Activated T-helper 17 cell treated with anti-CD3 and anti-CD28 coated beads, Interleukin-2, amount 50 U/mL, for 72 hours (primary cell): ENCODE results near the gene MBTD1. TPM values are rescaled to one million over a fixed set of nuclear protein-coding genes. Genes with fewer than 3 reads are reported as not detected.

Source experiments
- ATAC-seq: fragments of 150-1000 bp; cut with Tn5 transposase; replicated peaks from 2 replicates; pipeline ENCODE4 v1.10.0; 2021; ENCODE audit warnings: mild to moderate bottlenecking, moderate library complexity
- H3K27ac Mint-ChIP-seq: one replicate; pipeline ENCODE4 v1.8.0; 2022; ENCODE audit warnings: mixed read lengths
- H3K27me3 Mint-ChIP-seq: one replicate; pipeline ENCODE4 v1.8.0; 2022; ENCODE audit warnings: mixed read lengths
- H3K36me3 Mint-ChIP-seq: one replicate; pipeline ENCODE4 v1.8.0; 2022; ENCODE audit warnings: low read depth, mild to moderate bottlenecking, mixed read lengths
- H3K4me1 Mint-ChIP-seq: one replicate; pipeline ENCODE4 v1.8.0; 2022; ENCODE audit warnings: mixed read lengths
- H3K4me3 Mint-ChIP-seq: one replicate; pipeline ENCODE4 v1.8.0; 2022; ENCODE audit warnings: mild to moderate bottlenecking, mixed read lengths
- H3K9me3 Mint-ChIP-seq: one replicate; pipeline ENCODE4 v1.8.0; 2022; ENCODE audit warnings: mixed read lengths
- total RNA-seq, 2 donors: library from RNA; stranded (reverse); gene quantifications; one replicate each; pipeline ENCODE4 v1.2.3, GENCODE V29; 2022

Gene MBTD1
- total RNA-seq, 2 donors from 2014 or later, result 10.7 to 17.2 TPM

GRCh38 chr17:51159604-51160003 is 100.2 kb downstream of the MBTD1 start:
- ATAC-seq, result no peak
- peaks cover 4% of the 10 kb centered on the region for H3K4me1 Mint-ChIP-seq
- H3K4me3 Mint-ChIP-seq, result no peak overlapping the region
- H3K27ac Mint-ChIP-seq, result no peak overlapping the region
- no peaks in the 10 kb centered on the region for H3K27me3 Mint-ChIP-seq
- peaks cover 48% of the 10 kb centered on the region for H3K36me3 Mint-ChIP-seq
- H3K9me3 Mint-ChIP-seq, result no peaks in the 10 kb centered on the region

- peaks cover 10% of the 10 kb centered on the region for H3K36me3 Mint-ChIP-seq
- no peak overlapping the region for H3K4me3 Mint-ChIP-seq
- H3K27ac Mint-ChIP-seq, result no peak overlapping the region
- ATAC-seq, result no peak
- no peaks in the 10 kb centered on the region for H3K9me3 Mint-ChIP-seq
- H3K4me1 Mint-ChIP-seq, result peaks cover 4% of the 10 kb centered on the region
- no peaks in the 10 kb centered on the region for H3K27me3 Mint-ChIP-seq
Observed at GRCh38 chr17:51155416-51155815, 104.4 kb downstream of the MBTD1 start.

- no peak for ATAC-seq
- Mint-ChIP-seq H3K9me3 (no peaks in the 10 kb centered on the region), H3K4me3 (no peak overlapping the region), H3K27ac (no peak overlapping the region), H3K27me3 (no peaks in the 10 kb centered on the region), H3K4me1 (peaks cover 4% of the 10 kb centered on the region), H3K36me3 (no peaks in the 10 kb centered on the region)
Observed at GRCh38 chr17:51154176-51154575, 105.7 kb downstream of the MBTD1 start.

GRCh38 chr17:51153210-51154072 is 106.4 kb downstream of the MBTD1 start, which contains the start of gene NME1:
TSS of gene NME1 (plus strand) at chr17:51153559. CDS start at chr17:51155655, 2,096 bp downstream.
- no peak within 1 kb of the TSS for H3K4me3 Mint-ChIP-seq
- ATAC-seq, result peak; percentile 94
- H3K27me3 Mint-ChIP-seq, result no peaks in the 10 kb centered on the region
- no peaks in the 10 kb centered on the region for H3K36me3 Mint-ChIP-seq
- no peaks in the 10 kb centered on the region for H3K9me3 Mint-ChIP-seq
- H3K4me1 Mint-ChIP-seq, result peaks cover 4% of the 10 kb centered on the region
- H3K27ac Mint-ChIP-seq, result no peak within 1 kb of the TSS

GRCh38 chr17:51152766-51153209 is 107.1 kb downstream of the MBTD1 start:
- Mint-ChIP-seq H3K9me3 (no peaks in the 10 kb centered on the region), H3K36me3 (no peaks in the 10 kb centered on the region), H3K27me3 (no peaks in the 10 kb centered on the region), H3K4me1 (peaks cover 6% of the 10 kb centered on the region), H3K27ac (no peak overlapping the region), H3K4me3 (no peak overlapping the region)
- no peak for ATAC-seq

GRCh38 chr17:51150932-51151331 is 108.9 kb downstream of the MBTD1 start:
- H3K4me1 Mint-ChIP-seq, result peaks cover 17% of the 10 kb centered on the region
- no peaks in the 10 kb centered on the region for H3K9me3 Mint-ChIP-seq
- H3K4me3 Mint-ChIP-seq, result no peak overlapping the region
- H3K27ac Mint-ChIP-seq, result no peak overlapping the region
- H3K36me3 Mint-ChIP-seq, result no peaks in the 10 kb centered on the region
- no peak for ATAC-seq
- no peaks in the 10 kb centered on the region for H3K27me3 Mint-ChIP-seq

GRCh38 chr17:51149163-51149562 is 110.7 kb downstream of the MBTD1 start:
- ATAC-seq, result no peak
- Mint-ChIP-seq H3K36me3 (no peaks in the 10 kb centered on the region), H3K9me3 (no peaks in the 10 kb centered on the region), H3K4me3 (no peak overlapping the region), H3K27ac (peak overlapping the region; percentile 20), H3K4me1 (peaks cover 17% of the 10 kb centered on the region), H3K27me3 (no peaks in the 10 kb centered on the region)

- Mint-ChIP-seq H3K9me3 (no peaks in the 10 kb centered on the region), H3K4me1 (peaks cover 17% of the 10 kb centered on the region), H3K27ac (peak overlapping the region; percentile 99), H3K36me3 (no peaks in the 10 kb centered on the region), H3K4me3 (peak overlapping the region; percentile 69), H3K27me3 (no peaks in the 10 kb centered on the region)
- ATAC-seq, result peak; percentile 75
Observed at GRCh38 chr17:51147650-51148049, 112.2 kb downstream of the MBTD1 start.

GRCh38 chr17:51144266-51145022 is 115.4 kb downstream of the MBTD1 start:
- Mint-ChIP-seq H3K9me3 (no peaks in the 10 kb centered on the region), H3K4me3 (no peak overlapping the region), H3K27ac (peak overlapping the region; percentile 4), H3K27me3 (no peaks in the 10 kb centered on the region), H3K36me3 (no peaks in the 10 kb centered on the region), H3K4me1 (peaks cover 17% of the 10 kb centered on the region)
- ATAC-seq, result no peak

GRCh38 chr17:51142597-51142996 is 117.3 kb downstream of the MBTD1 start:
- Mint-ChIP-seq H3K4me1 (peaks cover 13% of the 10 kb centered on the region), H3K27me3 (no peaks in the 10 kb centered on the region), H3K27ac (peak overlapping the region; percentile 22), H3K36me3 (no peaks in the 10 kb centered on the region), H3K4me3 (no peak overlapping the region), H3K9me3 (no peaks in the 10 kb centered on the region)
- no peak for ATAC-seq

- no peak for ATAC-seq
- no peaks in the 10 kb centered on the region for H3K36me3 Mint-ChIP-seq
Observed at GRCh38 chr17:51135956-51136355, 123.9 kb downstream of the MBTD1 start.

GRCh38 chr17:51133365-51133764 is 126.5 kb downstream of the MBTD1 start:
- peak overlapping the region; percentile 36 for H3K27ac Mint-ChIP-seq
- H3K4me1 Mint-ChIP-seq, result no peaks in the 10 kb centered on the region
- H3K4me3 Mint-ChIP-seq, result no peak overlapping the region
- no peaks in the 10 kb centered on the region for H3K9me3 Mint-ChIP-seq
- no peaks in the 10 kb centered on the region for H3K27me3 Mint-ChIP-seq
- H3K36me3 Mint-ChIP-seq, result no peaks in the 10 kb centered on the region
- peak; percentile 23 for ATAC-seq

More at GRCh38 chr17:51135956-51136355, 123.9 kb downstream of the MBTD1 start:
- Mint-ChIP-seq H3K27ac (no peak overlapping the region), H3K4me1 (no peaks in the 10 kb centered on the region), H3K27me3 (no peaks in the 10 kb centered on the region), H3K9me3 (no peaks in the 10 kb centered on the region), H3K4me3 (no peak overlapping the region)

GRCh38 chr17:51132964-51133319 is 126.9 kb downstream of the MBTD1 start:
- peak; percentile 69 for ATAC-seq
- peak overlapping the region; percentile 36 for H3K27ac Mint-ChIP-seq
- peaks cover under 1% of the 10 kb centered on the region for H3K4me1 Mint-ChIP-seq
- H3K27me3 Mint-ChIP-seq, result no peaks in the 10 kb centered on the region
- no peaks in the 10 kb centered on the region for H3K36me3 Mint-ChIP-seq
- H3K4me3 Mint-ChIP-seq, result no peak overlapping the region
- no peaks in the 10 kb centered on the region for H3K9me3 Mint-ChIP-seq

- Mint-ChIP-seq H3K4me3 (no peak overlapping the region), H3K9me3 (no peaks in the 10 kb centered on the region), H3K27ac (no peak overlapping the region), H3K4me1 (peaks cover 5% of the 10 kb centered on the region), H3K36me3 (no peaks in the 10 kb centered on the region), H3K27me3 (no peaks in the 10 kb centered on the region)
- ATAC-seq, result peak; percentile 66
Observed at GRCh38 chr17:51128076-51128475, 131.8 kb downstream of the MBTD1 start.
